ENCODE data around the gene SBSN.
A peak's percentile ranks its signal among the peaks of the same experiment; 100 is the strongest.

The SBSN gene, protein sequence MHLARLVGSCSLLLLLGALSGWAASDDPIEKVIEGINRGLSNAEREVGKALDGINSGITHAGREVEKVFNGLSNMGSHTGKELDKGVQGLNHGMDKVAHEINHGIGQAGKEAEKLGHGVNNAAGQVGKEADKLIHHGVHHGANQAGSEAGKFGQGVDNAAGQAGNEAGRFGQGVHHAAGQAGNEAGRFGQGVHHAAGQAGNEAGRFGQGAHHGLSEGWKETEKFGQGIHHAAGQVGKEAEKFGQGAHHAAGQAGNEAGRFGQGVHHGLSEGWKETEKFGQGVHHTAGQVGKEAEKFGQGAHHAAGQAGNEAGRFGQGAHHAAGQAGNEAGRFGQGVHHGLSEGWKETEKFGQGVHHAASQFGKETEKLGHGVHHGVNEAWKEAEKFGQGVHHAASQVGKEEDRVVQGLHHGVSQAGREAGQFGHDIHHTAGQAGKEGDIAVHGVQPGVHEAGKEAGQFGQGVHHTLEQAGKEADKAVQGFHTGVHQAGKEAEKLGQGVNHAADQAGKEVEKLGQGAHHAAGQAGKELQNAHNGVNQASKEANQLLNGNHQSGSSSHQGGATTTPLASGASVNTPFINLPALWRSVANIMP

DNA sequence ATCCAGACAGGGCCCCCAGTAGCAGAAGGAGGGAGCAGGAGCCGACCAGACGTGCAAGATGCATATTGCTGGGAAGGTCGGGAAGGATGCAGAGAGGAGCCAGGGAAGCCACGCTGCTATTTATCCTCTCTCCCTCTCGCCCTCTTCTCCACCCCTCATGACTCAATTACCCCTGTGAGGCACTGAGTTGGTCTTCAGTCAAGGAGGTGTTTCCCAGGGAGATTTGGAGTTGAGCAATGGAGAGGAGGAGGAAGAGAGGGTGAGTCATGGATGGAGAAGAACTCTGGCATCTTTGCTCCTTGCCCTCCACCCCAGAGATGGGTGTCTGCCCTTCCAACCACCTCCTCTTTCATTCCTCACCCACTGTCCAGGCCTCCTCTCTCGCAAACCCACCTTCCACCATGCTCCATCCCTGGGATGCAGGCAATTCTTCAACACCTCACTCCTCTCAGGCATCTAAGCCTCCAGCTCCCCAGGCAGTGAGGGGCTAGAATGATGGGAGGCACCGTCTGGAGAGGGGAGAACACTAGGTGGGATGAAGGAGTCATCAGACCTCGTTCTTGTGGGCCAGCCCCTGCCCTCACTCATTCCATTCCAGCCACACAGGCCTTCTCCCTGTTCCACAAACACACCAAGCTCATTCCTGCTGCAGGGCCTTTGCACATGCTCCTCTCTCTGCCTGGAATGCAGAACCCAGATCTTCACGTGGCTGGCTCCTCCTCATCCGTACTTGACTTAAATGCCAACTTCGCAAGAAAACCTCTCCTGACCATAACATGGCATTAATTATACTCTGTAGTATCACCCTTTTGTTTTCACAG, at the start of gene SBSN:
SBSN (minus strand) TSS at position 94 of the 821 bp plus-strand sequence; CDS start at position 64, 30 bp downstream.
- FAIRE-seq (peak; percentile 6), DNase-seq (ENCODE audit: insufficient read length, low spot score) (peak; percentile 76)
- TF ChIP-seq POLR2A (IDR thresholded peaks at IDR 0.05; ENCODE audit: low read depth, low read length): no peak

DNA sequence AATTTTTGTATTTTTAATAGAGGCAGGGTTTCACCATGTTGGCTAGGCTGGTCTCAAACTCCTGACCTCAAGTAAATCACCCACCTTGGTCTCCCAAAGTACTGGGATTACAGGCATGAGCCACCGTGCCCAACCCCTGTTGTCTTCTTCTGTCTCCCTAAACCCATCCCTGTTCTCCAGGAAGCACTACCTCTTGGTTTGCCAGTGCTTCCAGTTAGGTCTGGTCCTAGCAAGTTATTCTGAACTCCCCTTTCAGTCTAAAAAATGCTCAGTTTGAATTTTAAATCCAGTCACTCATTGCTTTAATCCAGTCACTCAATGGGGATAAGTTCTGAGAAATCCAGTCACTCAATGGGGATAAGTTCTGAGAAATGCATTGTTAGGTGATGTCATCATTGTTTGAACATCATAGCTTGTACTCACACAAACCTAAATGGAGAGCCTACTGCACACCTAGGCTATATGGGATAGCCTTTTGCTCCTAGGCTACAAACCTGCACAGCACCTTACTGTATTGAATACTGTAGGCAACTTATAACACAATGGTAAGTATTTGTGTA, 43.4 kb upstream of the SBSN start:
- no peak for DNase-seq (ENCODE audit: insufficient read length, low spot score)
- TF ChIP-seq POLR2A (IDR thresholded peaks at IDR 0.05; ENCODE audit: low read depth, low read length): no peak
- FAIRE-seq: no peak

DNA sequence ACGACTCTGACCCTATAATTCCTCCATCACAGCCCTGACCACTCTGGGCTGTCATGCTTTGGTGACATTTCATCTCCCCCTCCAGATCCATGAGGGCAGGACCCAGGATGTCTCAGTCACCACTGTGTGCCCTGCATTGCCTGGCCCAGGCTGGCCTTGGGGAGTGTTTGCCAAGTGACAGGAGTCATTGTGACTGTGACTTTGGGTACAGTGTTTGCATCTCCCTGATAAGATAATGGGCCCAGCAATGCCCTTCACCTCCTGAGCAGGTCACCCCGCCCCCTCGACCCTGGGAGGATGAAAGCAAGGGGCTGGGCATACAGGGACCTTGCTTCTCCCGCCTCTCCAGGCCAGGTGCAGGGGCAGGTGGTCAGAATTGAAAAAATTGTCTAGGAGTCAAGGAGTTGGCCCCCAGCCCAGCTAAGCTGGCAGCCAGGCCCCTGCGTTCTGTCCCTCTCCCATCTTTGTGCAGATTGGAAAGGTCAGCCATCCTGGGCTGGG, 41.2 kb upstream of the SBSN start:
- DNase-seq (ENCODE audit: insufficient read length, low spot score) (no peak), FAIRE-seq (no peak)
- TF ChIP-seq POLR2A (IDR thresholded peaks at IDR 0.05; ENCODE audit: low read depth, low read length): no peak

DNA sequence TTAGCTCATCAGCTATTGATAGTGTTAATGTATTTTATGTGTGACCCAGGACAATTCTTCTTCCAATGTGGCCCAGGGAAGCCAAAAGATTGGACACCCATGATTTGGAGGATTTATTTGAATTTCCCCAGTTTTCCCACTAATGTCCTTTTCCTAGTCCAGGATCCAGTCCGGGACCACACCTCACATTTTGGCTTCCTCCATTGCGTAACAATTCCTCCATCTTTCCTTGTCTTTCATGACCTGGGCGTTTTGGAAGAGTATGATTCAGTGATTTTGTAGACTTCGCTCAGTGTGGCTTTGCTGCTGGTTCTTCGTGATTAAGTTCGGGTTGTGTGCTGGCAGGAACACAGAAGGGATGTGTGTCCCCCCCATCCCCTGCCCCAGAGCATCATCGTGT, 38.6 kb upstream of the SBSN start:
- no peak for FAIRE-seq
- no peak for DNase-seq (ENCODE audit: insufficient read length, low spot score)
- no peak for TF ChIP-seq POLR2A (IDR thresholded peaks at IDR 0.05; ENCODE audit: low read depth, low read length)

DNA sequence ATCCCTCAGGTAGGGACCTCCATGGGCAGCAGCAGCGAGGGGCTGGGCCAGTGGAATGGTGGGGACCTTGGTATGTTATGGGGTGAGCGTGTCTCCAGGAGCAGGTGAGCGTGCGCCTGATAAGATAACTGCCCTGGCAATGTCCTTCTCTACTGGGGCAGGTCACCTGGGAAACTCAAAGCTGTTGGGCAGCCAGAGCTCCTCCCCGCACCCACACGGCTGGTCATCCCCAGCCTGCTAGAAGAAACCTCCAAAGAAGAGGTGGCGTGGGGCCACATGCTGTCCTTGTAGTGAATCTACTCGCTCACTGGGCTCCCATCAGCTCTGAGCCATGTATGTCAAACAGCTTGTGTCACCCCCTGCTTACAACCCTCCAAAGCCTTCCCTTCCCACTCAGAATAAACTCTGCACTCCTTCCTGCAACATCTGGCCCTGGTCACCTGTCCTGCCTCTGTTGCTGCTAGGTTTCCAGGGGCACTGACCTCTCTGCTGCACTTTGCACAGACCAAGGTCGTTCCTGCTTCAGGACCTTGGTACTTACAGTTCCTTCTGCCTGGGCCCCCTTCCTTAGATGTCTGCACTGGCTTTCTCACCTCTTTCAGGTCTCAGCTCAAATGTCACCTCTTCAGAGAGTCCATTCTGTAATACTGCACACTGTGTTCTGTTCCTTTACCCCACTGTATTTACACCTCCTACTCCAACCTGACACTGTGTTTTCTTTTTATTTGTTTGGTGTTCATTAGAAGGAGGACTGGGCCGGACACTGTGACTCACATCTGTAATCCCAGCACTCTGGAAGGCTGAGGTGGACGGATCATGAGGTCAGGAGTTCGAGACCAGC, 37.1 kb upstream of the SBSN start:
- no peak for TF ChIP-seq POLR2A (IDR thresholded peaks at IDR 0.05; ENCODE audit: low read depth, low read length)
- DNase-seq (ENCODE audit: insufficient read length, low spot score) (no peak), FAIRE-seq (no peak)

DNA sequence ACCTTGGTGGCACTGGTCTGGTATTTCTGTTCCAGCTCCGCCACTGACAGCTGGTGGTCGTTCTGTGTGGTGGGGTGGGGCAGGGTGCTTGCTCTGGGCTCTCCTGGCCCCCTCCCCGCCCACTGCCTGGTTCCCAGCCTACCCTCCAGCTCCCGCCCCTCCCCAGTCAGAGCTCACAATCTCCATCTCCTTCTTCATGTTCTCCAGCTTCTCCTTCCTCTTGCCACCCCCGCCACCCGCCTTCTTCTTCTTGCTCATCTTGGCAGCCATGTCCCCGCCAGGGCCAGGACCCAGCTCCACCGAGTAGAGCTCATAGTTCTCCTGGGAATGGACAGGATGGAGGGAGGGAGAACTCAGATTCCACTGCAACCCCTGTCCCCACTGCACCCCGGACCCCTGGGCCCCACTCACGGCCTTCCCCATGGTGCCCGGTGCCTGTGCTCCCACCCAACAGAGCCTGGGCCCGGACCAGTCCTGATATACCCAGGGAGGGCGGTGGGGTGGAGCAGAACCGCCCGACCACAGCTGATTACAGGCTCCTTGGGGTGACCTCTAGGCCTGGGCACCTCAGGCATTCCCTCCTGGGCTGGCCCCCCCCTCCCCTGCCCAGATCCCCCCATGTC, 35.2 kb upstream of the SBSN start, which contains the start of gene ATP4A:
ATP4A (minus strand) TSS at position 452 of the 623 bp plus-strand sequence; CDS start at position 423, 29 bp downstream.
- TF ChIP-seq POLR2A (IDR thresholded peaks at IDR 0.05; ENCODE audit: low read depth, low read length): no peak
- DNase-seq (ENCODE audit: insufficient read length, low spot score) (no peak), FAIRE-seq (no peak)

DNA sequence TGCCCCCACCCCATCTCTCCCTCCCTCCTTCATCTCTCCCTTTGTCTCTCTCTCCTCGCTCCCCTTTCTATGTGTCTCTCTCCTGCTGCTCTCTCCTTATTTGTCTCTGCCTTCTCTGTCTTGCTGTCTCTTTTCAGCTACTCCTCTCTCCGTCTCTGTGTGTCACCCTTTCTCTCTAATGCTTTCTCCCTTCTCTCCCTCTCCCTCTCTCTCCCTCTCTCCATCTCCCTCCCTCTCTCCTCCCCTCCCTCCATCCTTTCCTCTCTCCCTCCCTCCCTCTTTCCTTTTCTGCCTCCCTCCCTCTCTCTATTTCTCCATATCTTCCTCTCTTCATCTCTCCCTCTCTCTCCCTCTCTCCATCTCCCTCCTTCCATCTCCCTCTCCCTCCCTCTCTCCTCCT, 34.7 kb upstream of the SBSN start:
- no peak for DNase-seq (ENCODE audit: insufficient read length, low spot score)
- no peak for TF ChIP-seq POLR2A (IDR thresholded peaks at IDR 0.05; ENCODE audit: low read depth, low read length)
- no peak for FAIRE-seq

DNA sequence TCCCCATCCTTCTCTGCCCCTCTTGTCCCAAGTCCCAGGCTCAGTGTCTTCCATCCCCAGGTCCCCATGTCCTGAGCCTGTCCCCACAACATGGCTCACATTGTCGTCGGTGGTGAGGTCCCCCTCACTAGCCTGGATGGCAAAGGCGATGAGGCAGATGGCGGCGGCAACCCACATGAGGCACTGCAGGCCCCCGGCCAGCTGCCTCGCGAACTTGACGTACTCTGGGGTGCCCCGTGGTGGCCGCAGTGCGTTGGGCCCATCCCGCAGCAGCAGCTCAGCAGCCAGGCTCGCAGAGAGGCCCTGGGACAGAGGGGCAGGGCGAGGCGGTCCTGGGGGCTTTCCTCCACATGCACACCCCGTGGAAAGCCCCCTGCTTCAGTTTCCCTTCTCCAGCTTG, 34.2 kb upstream of the SBSN start:
- no peak for FAIRE-seq
- TF ChIP-seq POLR2A (IDR thresholded peaks at IDR 0.05; ENCODE audit: low read depth, low read length): no peak
- DNase-seq (ENCODE audit: insufficient read length, low spot score): no peak

DNA sequence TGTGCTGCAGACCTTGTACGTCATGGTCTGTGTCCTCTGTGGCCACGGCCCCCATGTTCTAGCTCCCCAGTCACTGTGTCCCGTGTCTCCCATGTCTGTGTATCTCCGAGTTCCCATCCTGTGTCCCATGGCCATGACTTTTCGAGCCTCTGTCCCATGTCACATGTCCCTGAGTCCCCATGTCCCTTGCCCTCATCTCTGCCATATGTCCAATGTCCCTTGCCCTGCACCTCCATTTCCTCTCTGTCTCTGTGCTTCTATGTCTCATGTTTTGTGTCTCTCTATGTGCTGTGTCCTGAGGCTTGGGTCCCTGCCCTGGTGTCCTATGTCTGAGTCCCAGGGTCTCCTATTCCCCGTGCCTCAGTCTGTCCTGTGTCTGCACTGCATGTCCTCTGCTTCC, 33.3 kb upstream of the SBSN start:
- no peak for FAIRE-seq
- TF ChIP-seq POLR2A (IDR thresholded peaks at IDR 0.05; ENCODE audit: low read depth, low read length): no peak

DNA sequence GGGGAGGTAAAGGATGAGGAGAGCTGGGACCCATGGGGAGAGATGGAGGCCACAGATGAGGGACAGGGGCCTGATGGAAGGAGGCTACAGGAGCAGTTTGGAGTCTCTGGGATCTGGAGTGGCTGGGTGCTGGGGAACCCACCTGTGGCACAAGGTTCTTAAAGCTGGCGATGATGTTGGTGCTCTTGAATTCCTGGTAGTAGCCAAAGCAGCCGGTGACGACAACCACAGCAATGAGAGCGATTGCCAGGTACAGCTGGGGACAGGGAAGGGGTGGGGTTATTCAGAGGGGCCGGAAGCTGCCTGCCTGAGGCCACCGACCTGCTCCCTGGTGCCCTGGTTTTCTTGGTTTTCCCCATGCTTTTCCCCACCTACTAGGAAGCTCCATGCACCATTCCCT, 32.6 kb upstream of the SBSN start:
- DNase-seq (ENCODE audit: insufficient read length, low spot score) (no peak), FAIRE-seq (no peak)

More for the DNA sequence above, 33.3 kb upstream of the SBSN start:
- no peak for DNase-seq (ENCODE audit: insufficient read length, low spot score)

DNA sequence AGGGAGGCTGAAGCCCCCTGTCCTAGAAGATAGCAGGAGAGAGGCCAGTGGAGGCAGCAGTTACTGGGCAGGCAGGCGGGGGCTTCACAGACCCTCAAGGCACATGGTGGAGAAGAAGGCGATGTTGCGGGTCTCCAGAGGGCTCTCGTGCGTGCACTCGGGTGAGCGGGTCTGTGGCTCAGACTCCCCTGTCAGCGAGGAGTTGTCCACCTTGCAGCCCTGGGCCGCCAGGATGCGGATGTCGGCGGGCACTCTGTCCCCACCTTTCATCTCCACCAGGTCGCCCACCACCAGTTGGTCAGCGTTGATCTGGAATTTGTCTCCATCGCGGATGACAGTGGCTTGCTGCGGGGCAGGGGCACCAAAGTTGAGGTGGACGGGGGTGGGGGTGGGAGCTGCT, 32.2 kb upstream of the SBSN start:
- FAIRE-seq: no peak
- DNase-seq (ENCODE audit: insufficient read length, low spot score): no peak
- TF ChIP-seq POLR2A (IDR thresholded peaks at IDR 0.05; ENCODE audit: low read depth, low read length): no peak

More for the DNA sequence above, 32.6 kb upstream of the SBSN start:
- TF ChIP-seq POLR2A (IDR thresholded peaks at IDR 0.05; ENCODE audit: low read depth, low read length): no peak

DNA sequence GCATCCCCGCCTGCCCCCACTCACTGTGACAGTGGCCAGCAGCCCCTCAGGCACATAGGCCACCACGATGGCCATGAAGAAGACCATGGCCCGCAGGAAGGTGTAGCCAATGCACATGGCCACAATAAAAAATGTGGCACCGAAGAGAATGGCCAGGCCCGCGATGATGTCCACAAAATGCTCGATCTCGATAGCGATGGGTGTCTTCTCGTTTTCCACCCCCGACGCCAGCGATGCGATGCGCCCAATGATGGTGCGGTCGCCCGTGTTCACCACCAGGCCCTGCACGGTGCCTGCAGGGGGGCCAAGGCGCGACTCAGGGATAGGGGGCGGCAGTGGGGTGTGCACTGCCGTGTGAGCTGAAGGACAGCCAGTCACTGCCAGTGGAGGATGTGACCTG, 31.7 kb upstream of the SBSN start:
- no peak for TF ChIP-seq POLR2A (IDR thresholded peaks at IDR 0.05; ENCODE audit: low read depth, low read length)
- FAIRE-seq: no peak

More for the DNA sequence above, 31.7 kb upstream of the SBSN start:
- no peak for DNase-seq (ENCODE audit: insufficient read length, low spot score)
